Fibroblast of pulmonary artery (primary cell): Measurements from ENCODE around the gene FILIP1L.

Experiments
- DNase-seq: peaks from one replicate; pipeline ENCODE4 v3.0.0-alpha.2; 2010; ENCODE audit warnings: low read depth
- H3K4me3 ChIP-seq: replicated peaks from 2 replicates; pipeline ENCODE4 v1.5.1; 2011; ENCODE audit warnings: low read depth, mild to moderate bottlenecking, control low read depth, low read length, moderate library complexity
- TF ChIP-seq, protein P1 (sequence below): IDR thresholded peaks from 2 replicates; pipeline ENCODE4 v1.5.1; 2011; ENCODE audit warnings: mild to moderate bottlenecking, control low read depth, low read length, inconsistent platforms; ENCODE audit errors: missing control alignments

Gene FILIP1L

DNA sequence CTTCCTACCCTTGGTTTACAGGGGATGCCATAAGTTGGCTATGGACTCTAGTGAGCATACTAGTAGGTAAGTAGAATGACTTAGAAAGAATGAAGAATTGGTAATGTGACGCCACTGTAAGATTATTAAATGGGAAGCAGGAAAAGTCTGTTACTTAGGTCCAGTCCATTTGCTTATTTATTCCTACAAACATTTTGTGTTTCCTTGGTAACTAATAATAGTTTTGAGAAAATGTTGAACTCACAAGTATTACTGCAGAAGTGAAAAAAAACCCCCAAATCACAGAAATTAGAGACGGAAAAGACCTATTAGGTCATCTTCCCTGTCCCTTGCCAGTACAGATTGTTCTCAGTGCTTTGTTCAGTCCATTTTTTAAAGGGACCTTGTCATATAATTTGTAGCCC lies 233.2 kb downstream of the FILIP1L start:
- DNase-seq: peak; percentile 67
- no peak overlapping the region for H3K4me3 ChIP-seq
- TF ChIP-seq, protein P1, sequence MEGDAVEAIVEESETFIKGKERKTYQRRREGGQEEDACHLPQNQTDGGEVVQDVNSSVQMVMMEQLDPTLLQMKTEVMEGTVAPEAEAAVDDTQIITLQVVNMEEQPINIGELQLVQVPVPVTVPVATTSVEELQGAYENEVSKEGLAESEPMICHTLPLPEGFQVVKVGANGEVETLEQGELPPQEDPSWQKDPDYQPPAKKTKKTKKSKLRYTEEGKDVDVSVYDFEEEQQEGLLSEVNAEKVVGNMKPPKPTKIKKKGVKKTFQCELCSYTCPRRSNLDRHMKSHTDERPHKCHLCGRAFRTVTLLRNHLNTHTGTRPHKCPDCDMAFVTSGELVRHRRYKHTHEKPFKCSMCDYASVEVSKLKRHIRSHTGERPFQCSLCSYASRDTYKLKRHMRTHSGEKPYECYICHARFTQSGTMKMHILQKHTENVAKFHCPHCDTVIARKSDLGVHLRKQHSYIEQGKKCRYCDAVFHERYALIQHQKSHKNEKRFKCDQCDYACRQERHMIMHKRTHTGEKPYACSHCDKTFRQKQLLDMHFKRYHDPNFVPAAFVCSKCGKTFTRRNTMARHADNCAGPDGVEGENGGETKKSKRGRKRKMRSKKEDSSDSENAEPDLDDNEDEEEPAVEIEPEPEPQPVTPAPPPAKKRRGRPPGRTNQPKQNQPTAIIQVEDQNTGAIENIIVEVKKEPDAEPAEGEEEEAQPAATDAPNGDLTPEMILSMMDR: no peak

DNA sequence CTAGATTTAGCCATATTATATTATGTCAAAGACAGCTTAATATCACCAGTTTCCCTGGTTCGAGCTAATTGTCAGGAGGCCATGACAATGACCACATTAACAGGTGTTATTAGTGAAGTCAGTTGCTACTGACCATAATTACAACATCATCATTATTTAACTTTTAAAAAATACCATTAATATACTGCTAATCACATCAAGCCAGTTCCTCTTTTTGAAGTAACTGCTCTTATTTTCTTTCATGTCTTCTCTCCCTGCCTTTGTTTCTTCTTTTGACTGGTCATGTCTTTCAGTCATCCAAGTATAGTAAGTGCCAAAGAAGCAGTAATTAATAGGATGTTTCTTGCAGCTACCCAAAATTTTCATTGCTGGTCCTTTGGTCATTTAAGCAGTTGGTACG lies 235.0 kb downstream of the FILIP1L start:
- no peak for DNase-seq
- H3K4me3 ChIP-seq: no peak overlapping the region
- TF ChIP-seq, protein P1: no peak

DNA sequence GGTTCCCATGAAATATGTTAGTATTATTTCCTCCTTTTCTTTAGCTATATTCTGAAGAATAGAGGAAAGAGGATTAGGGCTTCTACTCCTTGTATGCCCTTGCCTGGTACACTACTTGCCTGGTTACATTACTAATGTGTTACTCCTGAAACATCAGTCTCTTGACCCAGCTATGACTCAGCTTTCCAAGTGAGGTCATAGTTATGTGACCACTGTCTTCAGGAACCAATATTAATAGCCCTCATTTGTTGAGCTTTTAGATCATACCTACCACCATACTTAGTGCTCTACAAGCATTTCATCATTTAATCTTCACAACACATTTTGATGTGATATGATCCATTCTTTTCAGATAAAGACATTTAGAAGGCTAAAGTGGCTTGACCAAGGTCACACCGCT lies 236.3 kb downstream of the FILIP1L start:
- DNase-seq: peak; percentile 78
- TF ChIP-seq, protein P1: no peak
- no peak overlapping the region for H3K4me3 ChIP-seq

DNA sequence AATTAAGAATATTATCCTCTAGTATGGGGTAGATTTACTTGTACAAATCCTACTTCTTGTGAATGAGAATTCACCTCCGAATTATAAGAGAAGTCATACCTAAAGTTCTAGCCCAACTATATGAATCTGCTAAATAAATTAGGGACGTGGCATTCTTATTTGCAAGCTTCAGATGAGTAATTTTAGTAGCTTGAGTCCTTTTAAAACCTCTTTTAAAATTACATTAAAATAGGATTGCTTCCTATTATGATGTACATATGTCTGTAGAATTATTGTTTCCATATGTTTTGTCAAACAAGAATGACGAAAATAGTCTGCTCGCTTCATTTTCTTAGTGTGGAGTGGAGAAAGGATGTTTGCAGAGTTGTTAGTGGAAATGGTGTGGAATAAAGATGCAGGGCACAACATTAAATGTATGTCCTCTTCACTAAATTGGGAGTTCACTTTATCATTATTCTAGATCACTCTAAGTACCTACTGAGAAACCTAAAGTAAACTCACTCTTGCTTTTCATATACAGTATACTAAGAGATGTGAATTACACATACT lies 237.2 kb downstream of the FILIP1L start:
- H3K4me3 ChIP-seq: peak overlapping the region; percentile 80
- DNase-seq: no peak
- TF ChIP-seq, protein P1: no peak

DNA sequence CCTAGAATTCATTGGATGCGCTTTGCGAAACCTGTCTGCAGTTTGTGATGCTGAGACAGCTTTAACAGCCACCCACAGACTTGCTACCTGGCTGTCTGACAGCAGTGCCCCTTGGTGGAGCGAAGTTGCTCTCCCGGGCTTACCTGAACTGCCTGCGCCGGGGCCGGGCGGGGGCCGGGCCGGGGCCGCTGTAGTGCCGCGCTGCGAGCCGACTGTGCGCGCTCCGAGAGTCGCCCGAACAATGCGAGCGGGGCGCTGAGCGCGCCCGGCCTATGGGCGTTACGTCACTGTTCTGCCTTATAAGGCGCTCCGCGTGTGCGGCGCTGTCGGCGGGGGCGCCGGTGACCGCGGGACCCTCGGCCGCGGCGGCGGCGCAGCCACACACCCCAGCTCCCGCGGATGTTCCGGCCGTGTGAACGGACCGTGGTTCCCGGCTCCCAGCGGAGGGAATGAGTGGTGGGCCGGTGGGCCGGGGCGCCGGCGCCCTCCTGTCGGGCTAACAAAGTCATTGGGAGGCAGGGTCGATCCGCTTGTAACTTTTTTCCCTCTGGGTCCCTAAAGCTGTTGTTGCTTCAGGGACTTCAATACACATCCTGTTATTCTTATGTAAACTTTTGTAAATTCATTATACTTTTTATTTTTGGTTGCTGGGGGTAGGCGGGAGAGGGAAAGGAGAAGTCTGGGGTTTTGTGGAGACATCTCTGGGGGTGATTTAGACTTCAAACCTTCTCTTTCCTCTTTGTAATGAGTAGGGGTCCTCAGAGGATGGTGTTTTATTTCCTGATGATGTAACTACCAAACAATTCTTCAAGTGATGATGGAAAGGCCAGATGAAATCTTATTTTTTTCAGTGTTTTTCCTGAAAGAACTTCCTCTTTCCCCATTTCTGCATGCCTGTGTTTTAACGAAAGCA lies 238.1 kb downstream of the FILIP1L start:
- TF ChIP-seq, protein P1: no peak
- peak overlapping the region; percentile 80 for H3K4me3 ChIP-seq
- DNase-seq: peak; percentile 83

DNA sequence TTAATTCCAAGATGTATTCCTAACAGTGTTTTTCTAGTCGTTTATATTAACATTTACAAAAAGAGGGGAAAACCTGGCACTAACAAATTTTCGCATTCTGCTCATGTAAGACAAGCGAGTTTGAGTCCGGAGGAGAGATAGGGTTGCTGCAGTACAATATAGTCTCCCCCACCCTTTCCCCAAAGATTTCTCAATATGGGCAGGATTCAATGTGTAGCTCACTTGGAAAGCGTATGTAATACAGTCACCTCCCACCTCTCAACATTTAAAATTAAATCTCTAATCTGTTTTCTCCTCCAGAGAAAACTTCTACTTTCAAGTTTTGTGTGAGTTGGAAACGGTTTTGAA lies 238.7 kb downstream of the FILIP1L start:
- peak; percentile 88 for DNase-seq
- peak overlapping the region; percentile 80 for H3K4me3 ChIP-seq
- TF ChIP-seq, protein P1: no peak
